MM.1S (cell line): ENCODE measurements around the gene ADAMTSL1.

ENCODE experiments used
- DNase-seq: peaks from one replicate; pipeline ENCODE4 v3.0.0-alpha.2; 2015
- H2AFZ ChIP-seq: fragments of 300-600 bp; sonication (generic); 2 replicates; pipeline ENCODE4 v1.6.0; 2016; ENCODE audit warnings: antibody characterized with exemption, low read length
- H3F3A ChIP-seq: fragments of 300-600 bp; sonication (generic); 2 replicates; pipeline ENCODE4 v1.6.1; 2016; ENCODE audit warnings: mild to moderate bottlenecking, antibody characterized with exemption, low read length, moderate library complexity, mixed read lengths; ENCODE audit not compliant: insufficient read depth
- H3K27ac ChIP-seq: fragments of 300-600 bp; sonication (generic); 2 replicates; pipeline ENCODE4 v1.5.1; 2016; ENCODE audit warnings: mild to moderate bottlenecking, low read length
- H3K27me3 ChIP-seq: fragments of 300-600 bp; sonication (generic); replicated peaks from 2 replicates; pipeline ENCODE4 v1.6.0; 2016; ENCODE audit warnings: low read length; ENCODE audit not compliant: insufficient read depth
- H3K36me3 ChIP-seq: fragments of 300-600 bp; sonication (generic); replicated peaks from 2 replicates; pipeline ENCODE4 v1.6.1; 2016; ENCODE audit warnings: mild to moderate bottlenecking, low read length, mixed read lengths; ENCODE audit not compliant: insufficient read depth
- H3K4me1 ChIP-seq: fragments of 300-600 bp; sonication (generic); 2 replicates; pipeline ENCODE4 v1.6.1; 2016; ENCODE audit warnings: low read length, mixed read lengths
- H3K4me2 ChIP-seq: fragments of 300-600 bp; sonication (generic); 2 replicates; pipeline ENCODE4 v1.6.0; 2016; ENCODE audit warnings: low read depth, low read length
- H3K4me3 ChIP-seq: fragments of 300-600 bp; sonication (generic); 2 replicates; pipeline ENCODE4 v1.5.1; 2016; ENCODE audit warnings: low read length, mixed read lengths
- H3K79me2 ChIP-seq: fragments of 300-600 bp; sonication (generic); 2 replicates; pipeline ENCODE4 v1.6.1; 2016; ENCODE audit warnings: mixed run types, low read length, mixed read lengths
- H3K9ac ChIP-seq: fragments of 300-600 bp; sonication (generic); 2 replicates; pipeline ENCODE4 v1.6.1; 2016; ENCODE audit warnings: low read length, mixed read lengths
- H3K9me2 ChIP-seq: fragments of 300-600 bp; sonication (generic); replicated peaks from 2 replicates; pipeline ENCODE4 v1.6.1; 2016; ENCODE audit warnings: mild to moderate bottlenecking, low read length, mixed read lengths; ENCODE audit not compliant: insufficient read depth
- H3K9me3 ChIP-seq: fragments of 300-600 bp; sonication (generic); replicated peaks from 2 replicates; pipeline ENCODE4 v1.6.1; 2016; ENCODE audit warnings: mild to moderate bottlenecking, low read length, mixed read lengths; ENCODE audit not compliant: insufficient read depth
- H4K20me1 ChIP-seq: fragments of 300-600 bp; sonication (generic); 2 replicates; pipeline ENCODE4 v1.6.1; 2016; ENCODE audit warnings: mild to moderate bottlenecking, low read length, moderate library complexity, mixed read lengths; ENCODE audit not compliant: insufficient read depth
- CTCF ChIP-seq: fragments of 300-600 bp; sonication (generic); IDR thresholded peaks from 2 replicates; pipeline ENCODE4 v1.5.1; 2016; ENCODE audit warnings: antibody characterized with exemption, low read length, mixed read lengths
- EZH2 ChIP-seq: fragments of 300-600 bp; sonication (generic); optimal IDR thresholded peaks from 2 replicates; pipeline ENCODE3; 2017; ENCODE audit warnings: low read depth, mild to moderate bottlenecking, antibody characterized with exemption, low read length, mixed read lengths
- EZH2phosphoT487 ChIP-seq: fragments of 300-600 bp; sonication (generic); IDR thresholded peaks from 2 replicates; pipeline ENCODE4 v1.6.1; 2018; ENCODE audit warnings: antibody characterized with exemption, low read length

ADAMTSL1 gene

DNA sequence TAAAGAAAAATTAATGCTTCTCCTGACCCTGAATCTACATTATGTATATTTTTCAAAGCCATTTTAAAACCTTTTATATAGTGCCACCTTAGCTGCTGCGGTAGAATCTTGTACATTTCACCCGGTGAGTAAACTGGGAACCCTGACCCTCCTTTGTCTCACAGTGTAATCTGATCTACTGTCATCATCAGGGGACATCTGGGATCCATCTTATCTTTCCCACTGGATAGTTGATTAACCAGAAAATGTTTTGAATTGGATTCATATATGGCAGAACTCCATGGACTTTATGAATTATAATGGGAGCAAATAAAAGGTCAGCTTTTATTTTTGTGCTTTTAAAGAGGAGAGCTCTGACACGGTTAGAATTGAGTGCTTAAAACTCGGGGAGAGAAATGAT lies 95.0 kb downstream of the ADAMTSL1 start:
- no peaks in the 10 kb centered on the region for H3K4me1 ChIP-seq
- no peak for DNase-seq
- no peak overlapping the region for H3K4me3 ChIP-seq
- no peak for TF ChIP-seq EZH2
- TF ChIP-seq EZH2phosphoT487: no peak
- no peak for TF ChIP-seq CTCF
- H2AFZ ChIP-seq: no peak overlapping the region
- H4K20me1 ChIP-seq: no peaks in the 10 kb centered on the region
- no peaks in the 10 kb centered on the region for H3K9me3 ChIP-seq
- H3K4me2 ChIP-seq: no peak overlapping the region
- no peak overlapping the region for H3K27ac ChIP-seq
- H3K27me3 ChIP-seq: no peaks in the 10 kb centered on the region
- no peaks in the 10 kb centered on the region for H3F3A ChIP-seq
- no peaks in the 10 kb centered on the region for H3K79me2 ChIP-seq
- H3K9me2 ChIP-seq: no peaks in the 10 kb centered on the region
- H3K9ac ChIP-seq: no peak overlapping the region
- H3K36me3 ChIP-seq: no peaks in the 10 kb centered on the region

DNA sequence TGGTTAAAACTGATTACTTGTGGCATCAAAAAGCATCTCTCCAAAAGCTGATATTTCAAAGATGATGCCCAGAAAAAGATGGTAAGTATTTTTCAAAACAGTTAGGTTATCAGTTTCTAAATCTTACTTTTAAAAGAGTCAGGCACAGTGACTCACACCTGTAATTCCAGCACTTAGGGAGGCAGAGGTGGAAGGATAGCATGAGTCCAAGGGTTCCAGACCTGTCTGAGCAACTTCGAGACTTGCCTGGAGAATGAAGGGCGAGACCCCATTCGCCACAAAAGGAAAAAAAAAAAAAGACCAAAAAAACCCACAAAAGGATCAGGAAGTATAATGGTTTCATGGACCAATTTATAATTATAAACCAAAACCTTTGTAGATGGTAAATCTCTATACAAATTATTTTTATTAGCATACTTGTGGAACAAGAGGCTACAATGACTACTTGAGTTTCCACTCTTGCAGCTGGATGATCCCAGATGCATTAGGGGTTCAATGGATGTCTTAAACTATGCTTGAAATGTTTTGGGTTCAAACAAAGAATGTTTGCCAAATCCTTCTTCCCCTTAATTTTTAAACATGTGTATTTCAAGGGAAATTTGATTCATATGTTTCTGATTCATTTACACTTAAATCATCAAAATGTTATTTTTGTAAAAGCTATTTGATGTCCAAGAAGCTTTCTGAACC lies 96.1 kb downstream of the ADAMTSL1 start:
- no peaks in the 10 kb centered on the region for H3F3A ChIP-seq
- H3K4me1 ChIP-seq: no peaks in the 10 kb centered on the region
- no peak overlapping the region for H3K9ac ChIP-seq
- no peaks in the 10 kb centered on the region for H3K36me3 ChIP-seq
- H3K27ac ChIP-seq: no peak overlapping the region
- DNase-seq: no peak
- TF ChIP-seq CTCF (no peak), EZH2 (no peak), EZH2phosphoT487 (no peak)
- H3K27me3 ChIP-seq: no peaks in the 10 kb centered on the region
- H3K4me2 ChIP-seq: no peak overlapping the region
- no peaks in the 10 kb centered on the region for H3K79me2 ChIP-seq
- H4K20me1 ChIP-seq: no peaks in the 10 kb centered on the region
- no peak overlapping the region for H3K4me3 ChIP-seq
- no peak overlapping the region for H2AFZ ChIP-seq
- no peaks in the 10 kb centered on the region for H3K9me2 ChIP-seq
- H3K9me3 ChIP-seq: no peaks in the 10 kb centered on the region

DNA sequence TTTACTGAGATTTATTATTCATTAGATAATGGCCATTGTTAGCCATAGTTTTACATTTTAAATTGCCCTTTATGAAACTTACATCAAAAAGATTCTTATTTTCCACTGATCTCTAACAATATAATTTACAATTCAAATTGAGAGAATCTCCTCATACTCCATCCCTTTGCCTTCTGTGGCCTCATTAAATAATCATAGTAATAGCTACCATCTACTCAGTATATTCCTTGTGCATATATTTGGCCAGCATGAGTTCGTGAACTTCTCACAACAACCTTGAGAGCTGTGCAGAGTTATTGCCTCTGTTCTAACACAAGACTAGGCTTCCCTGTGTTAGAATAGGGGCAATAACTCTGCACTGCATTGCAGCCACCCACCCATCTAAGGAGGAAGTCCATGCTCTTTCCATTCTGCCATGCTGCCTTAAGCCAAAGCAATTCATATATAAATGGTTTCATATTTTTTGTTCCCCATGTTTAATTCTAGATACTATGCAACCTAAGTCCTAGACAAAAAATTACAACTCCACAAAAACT lies 99.1 kb downstream of the ADAMTSL1 start:
- H3K9me3 ChIP-seq: no peaks in the 10 kb centered on the region
- no peak overlapping the region for H3K4me3 ChIP-seq
- H3K4me1 ChIP-seq: no peaks in the 10 kb centered on the region
- H3F3A ChIP-seq: no peaks in the 10 kb centered on the region
- no peak overlapping the region for H3K9ac ChIP-seq
- H4K20me1 ChIP-seq: no peaks in the 10 kb centered on the region
- TF ChIP-seq CTCF: no peak
- TF ChIP-seq EZH2: no peak
- no peak for TF ChIP-seq EZH2phosphoT487
- no peak overlapping the region for H2AFZ ChIP-seq
- H3K36me3 ChIP-seq: no peaks in the 10 kb centered on the region
- no peak for DNase-seq
- H3K27me3 ChIP-seq: no peaks in the 10 kb centered on the region
- H3K79me2 ChIP-seq: no peaks in the 10 kb centered on the region
- no peak overlapping the region for H3K27ac ChIP-seq
- H3K4me2 ChIP-seq: no peak overlapping the region
- H3K9me2 ChIP-seq: no peaks in the 10 kb centered on the region
